GM18517 (cell line): ENCODE data around the gene NCS1.

ENCODE experiments used
- ATAC-seq: cut with Tn5 transposase; IDR thresholded peaks from one replicate; pipeline ENCODE4 v1.9.1; 2021; ENCODE audit warnings: mild to moderate bottlenecking, moderate library complexity; ENCODE audit not compliant: unreplicated experiment

NCS1 gene

DNA sequence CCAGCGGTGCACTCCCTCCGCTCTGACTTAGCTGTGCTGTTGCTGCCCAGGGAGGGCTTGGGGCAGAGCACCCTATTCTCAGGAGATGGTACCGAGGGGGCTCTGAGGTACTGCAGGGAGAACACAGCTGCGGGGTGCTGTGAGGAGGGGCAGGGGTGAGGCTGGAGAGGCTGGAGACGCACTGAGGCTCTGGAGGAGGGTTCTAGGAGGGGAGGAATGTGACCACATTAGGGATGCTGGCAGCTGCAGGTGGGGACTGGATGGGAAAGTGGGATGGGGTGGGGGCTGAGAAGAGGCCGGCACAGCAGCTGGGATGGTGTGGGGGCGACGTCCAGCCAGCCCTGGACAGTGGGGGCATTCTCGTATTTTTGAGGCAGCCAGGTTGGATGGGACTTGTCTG is 20.9 kb downstream of the NCS1 start:
- no peak for ATAC-seq

DNA sequence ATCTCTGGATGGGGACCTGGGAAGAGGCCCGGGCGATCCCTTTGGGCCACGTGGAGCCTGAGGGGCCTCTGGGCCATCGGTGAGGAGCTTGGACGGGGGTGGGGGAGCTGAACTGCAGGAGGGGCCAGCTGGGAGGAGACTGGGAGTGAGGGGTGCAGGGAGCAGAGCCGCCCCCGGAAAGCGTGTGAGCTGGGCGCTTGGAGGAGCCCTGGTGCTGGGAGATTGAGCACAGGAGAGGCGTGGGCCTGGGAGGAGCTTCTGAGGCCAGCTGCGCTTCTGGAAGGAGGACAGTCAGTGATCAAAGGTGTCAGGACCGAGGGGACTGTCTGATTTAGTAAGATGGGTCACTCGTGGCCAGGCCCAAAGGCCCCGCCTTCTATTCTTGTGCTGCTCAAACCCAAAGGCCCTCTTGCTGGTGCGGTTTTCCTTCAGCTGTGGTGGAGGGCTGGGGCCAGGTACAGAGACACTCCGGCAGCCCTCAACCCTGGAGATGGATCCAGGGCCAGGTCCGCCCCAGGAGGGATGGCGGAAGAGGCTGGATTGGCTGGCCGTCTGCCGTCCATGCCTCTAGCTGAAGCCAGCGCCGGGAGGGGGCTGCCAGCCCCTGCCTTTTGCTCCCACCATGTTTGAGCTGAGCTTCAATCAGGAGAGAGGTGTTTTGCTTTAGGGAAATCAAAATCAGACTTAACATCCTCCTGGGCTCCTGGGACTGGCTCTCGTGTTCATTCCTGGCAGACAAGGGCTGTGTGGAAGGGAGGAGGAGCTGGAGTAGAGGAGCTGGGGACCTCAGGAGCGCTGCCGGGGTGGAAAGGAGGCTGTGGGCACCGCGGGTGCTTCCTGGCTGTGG is 21.6 kb downstream of the NCS1 start:
- no peak for ATAC-seq

DNA sequence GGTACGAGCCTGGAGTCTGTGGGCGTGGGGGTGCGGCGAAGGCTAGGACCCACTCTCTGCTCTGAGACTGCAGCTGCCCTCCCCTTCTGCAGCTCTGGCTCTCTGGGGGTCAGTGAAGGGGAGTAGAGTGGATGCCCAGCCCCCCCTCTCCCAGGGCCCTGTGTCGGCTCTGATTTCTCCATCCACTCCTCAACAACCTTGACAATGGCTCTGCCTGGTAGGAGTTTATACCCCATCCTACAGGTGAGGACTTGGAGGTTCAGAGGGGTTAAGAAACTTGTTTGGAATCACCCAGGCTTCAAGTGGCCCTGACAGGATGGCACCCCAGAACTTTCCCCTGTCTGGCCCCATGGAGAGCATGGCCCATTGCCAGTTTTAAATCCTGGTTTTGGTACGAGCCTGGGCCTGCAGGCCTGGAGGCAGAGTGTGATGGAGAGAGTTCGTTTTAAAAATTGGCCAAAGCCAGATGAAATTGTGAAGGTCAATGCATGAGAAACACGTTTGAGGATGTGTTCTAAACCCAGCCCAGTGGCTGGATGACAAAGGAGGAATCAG is 22.3 kb downstream of the NCS1 start:
- no peak for ATAC-seq

DNA sequence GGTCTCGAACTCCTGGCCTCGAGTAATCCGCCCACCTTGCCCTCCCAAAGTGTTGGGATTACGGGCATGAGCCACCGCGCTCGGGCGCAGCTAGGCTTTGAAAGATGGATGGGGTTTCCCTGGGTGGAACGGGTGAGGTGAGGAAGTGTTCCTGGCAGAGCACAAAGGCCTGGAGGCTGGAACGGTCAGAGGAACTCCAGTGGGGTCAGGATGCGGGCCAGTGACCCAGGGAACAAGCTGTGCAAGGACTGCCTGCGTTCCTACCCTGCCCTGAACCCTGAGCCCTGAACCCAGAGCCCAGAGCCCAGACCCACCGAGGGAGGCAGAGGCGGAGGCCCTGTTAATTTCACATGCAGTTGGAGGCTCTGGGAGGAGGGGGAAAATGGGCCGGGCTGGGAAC is 23.4 kb downstream of the NCS1 start:
- ATAC-seq = no peak

DNA sequence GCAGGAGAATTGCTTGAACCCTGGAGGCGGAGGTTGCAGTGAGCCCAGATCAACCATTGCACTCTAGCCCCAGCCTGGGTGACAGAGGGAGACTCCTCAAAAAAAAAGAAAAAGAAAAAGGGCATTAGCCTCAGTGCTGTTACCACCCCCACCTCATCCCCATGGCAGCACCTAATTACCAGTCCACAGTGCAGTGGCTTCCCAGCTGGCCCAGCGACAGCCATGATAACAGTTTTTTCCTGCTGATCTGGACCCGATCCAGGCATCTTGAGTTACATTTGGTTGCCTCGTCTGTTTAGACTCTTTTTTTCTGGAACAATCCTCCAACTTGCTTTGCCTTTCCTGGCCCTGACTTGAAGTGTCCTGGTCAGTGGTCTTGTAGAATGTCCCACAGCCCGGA is 24.4 kb downstream of the NCS1 start:
- no peak for ATAC-seq

DNA sequence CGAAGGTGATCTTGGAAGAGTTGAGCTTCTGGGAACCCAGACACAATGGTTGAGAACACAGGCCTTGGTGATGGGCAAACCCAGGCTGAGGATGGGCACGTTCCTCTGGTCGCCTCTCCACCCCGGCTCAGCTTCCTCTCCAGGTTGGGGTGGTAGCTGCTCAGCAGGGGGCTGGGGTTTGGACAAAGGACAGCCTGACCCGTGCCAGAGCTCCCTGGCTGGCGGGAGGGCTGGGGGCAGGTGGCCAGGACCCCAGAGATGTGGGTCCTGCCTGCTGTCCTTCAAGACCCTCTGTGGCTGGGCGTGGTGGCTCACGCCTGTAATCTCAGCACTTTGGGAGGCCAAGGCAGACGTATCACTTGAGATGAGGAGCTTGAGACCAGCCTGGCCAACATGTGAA is 25.2 kb downstream of the NCS1 start:
- no peak for ATAC-seq

DNA sequence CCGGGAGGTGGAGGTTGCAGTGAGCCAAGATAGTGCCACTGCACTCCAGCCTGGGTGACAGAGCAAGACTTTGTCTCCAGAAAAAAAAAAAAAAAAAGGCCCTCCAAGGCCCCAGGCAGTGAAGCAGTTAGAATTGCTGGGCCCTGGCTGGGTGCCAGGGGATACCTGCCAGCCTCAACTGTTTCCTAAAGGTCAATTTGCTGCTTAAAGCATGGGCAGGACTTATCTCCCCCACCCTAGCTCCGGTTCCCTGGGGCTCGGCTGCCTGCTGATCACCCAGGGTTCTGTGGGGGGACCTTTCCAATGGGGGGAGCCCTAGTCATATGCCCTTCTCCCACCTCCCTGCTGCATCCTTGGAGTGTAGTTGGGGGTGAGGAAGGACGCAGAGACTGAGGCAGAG is 25.7 kb downstream of the NCS1 start:
- ATAC-seq = no peak

DNA sequence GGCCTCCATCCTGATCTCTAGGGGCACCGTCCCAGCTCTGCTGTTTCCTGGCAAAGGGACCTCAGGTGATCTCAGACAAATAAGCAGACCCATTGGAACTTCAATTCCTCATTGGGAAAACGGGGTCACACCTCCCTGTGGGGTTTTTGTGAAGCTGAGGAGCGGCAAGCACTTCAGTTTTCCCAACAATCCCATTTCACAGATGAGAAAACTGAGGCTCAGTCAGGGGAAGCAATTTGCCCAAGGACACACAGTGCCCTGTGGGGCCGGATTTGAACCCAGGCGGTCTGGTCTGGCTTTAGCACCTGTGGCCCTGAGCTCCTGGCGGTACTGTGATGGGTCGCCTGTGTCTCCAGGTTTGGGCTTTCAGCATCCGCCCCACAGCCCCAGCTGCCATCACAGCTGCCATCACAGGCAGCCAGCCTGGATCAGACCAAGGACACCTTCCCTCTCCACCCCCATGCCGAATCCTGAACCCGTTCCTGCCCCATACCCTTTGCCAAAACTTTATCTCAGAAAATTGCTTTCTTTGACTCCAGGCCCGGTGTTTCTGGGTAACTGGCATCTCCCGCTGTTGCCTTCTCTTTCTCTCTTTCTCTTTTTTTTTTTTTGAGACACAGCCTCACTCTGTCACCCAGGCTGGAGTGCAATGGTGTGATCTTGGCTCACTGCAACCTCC is 26.4 kb downstream of the NCS1 start:
- no peak for ATAC-seq

DNA sequence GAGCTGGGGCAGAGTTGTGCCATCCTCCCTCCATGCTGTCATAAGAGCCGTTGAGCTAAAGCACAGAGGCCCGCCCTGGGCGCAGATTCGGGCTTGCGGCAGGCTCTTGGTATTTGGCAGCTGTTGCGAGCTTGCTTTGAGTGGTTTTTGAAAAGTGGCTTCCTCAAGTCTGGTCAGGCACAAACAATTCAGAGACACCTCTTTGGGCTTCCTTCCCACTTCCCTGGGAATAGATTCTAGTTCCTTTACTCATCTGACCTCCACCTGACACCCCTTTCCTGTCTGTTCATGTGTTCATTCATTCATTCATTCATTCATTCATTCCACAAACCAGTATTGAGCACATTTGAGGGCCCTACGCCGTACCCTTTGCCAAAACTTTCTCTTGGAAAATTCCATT is 27.4 kb downstream of the NCS1 start:
- ATAC-seq = no peak

DNA sequence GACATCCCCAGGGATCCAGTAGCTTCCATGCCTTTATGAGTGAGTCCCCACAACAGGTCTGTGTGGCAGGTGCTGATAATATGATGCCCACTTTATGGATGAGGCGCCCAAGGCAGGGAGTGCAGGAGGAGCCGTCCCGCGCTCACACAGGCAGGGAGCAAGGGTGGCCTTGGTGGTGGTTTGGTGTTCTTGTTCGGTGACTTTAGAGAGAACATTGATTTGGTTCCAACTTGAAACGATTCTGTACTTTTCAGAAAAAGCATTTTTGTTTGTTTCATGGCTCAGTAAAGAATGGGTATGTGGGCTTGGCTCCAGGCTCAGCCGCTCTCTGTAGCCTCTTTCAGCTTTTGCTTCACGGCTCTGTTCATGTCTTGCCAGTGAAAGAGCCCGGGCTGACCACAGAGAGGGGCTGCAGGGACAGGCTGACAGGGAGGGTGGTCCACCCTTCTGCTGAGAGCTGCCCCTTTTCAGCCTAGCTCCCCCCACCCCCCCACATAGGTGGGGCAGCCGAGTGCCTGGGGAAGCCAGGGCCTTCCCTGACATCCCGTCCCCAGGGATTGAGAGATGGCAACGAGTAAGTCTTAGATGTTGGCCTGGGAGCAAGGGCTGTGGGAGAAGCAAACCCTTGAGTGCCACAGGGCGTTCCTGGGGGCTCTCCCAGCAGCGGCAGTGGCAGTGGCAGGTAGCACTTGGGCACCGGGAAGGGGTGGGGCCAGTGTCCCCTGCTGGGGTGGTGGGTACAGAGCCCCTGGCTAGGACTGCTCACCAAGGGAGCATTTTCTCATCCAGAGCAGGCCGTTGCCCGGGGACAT is 28.0 kb downstream of the NCS1 start:
- no peak for ATAC-seq

DNA sequence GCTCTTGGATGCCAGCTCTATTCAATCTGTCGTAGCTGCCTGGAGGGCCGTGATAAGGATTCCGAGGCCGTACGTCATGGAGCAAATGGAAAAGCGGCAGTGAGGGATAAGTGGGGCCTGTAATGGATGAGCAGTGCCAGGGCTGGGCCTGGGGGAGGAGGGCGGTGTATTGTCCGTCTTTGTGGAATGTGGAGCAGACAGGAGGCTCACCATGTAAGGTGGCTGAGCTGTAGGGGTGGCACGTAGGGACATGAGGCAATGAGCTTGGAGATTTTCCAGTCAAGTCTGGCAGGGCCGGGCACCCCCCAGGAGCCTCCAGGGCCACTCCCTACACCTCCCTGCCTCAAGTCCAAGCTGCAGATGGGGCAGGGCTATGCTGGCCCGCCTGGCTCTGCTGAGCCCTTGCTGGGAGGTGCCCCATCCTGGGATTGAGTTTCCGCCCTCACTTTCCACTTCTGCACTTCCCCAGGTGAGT is 29.2 kb downstream of the NCS1 start:
- ATAC-seq = no peak

DNA sequence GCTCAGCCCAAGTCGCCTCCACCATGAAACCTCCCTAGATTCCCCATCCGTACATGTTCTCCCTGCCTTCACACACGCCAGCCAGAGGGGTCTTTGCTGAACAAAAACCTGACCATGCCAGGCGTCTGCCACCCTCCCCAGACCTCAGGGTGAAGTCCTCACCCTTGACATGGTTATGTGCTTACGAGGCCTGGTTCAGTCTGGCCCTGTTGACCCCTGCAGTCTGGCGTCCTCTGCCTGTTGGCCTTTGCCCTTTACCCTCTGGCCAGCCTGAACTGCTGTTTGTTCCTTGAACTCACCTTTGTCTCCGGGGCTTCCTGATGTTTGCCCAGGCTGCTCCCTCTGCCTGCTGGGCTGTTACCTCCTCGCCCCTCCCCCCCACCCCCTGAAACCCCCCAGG is 29.8 kb downstream of the NCS1 start:
- no peak for ATAC-seq

DNA sequence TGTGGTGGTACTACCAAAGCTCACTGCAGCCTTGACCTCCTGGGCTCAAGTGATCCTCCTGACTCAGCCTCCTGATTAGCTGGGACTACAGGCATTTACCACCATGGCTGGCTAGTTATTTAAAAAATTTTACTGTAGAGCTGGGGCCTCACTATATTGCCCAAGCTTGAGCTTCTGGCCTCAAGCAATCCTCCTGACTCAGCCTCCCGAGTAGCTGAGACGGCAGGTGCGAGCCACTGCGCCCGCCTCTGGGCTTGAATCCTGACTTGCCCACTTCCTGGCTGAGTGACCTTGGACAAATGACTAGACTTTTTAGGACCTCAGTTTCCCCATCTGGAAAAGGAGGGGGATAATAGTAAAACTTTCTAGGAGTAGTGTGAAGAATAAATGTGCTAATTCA is 32.1 kb downstream of the NCS1 start:
- no peak for ATAC-seq

DNA sequence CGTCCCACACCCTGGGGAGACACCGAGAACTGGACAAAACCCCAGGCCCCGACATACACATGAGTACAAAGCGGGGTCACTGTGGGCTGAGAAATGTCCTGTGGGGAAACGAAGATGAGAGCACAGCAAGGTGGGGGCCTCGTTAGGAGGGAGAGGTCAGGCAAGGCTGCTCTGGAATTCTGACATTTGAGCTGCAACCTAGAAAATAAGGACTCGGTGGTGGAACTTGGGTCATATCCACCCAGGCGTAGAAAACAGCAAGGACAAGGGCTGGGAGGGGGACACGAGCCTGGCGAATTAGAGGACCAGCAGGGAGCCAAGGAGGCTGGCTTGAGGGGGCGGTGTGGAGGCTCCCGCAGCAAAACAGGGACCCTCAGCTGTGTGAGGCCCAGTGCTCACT is 32.8 kb downstream of the NCS1 start:
- no peak for ATAC-seq

DNA sequence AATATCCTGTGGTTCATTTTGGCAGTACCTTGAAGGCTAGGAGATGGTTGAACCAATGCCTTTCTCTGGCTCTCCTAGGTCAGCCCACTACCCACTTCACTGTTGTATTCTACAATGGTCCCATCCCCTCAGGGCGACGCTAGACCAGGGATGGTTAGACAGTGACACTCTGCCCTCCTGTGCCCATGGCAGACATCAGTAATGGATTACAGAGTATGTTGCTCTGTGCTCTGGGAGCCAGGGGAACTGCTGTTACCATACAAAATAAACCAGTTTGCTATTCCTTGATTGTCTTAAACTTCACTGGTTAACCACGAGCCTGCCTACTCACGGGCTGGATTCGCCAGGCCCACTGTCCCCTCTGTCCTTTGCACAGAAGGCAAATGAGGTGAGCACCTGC is 33.7 kb downstream of the NCS1 start:
- ATAC-seq = no peak

DNA sequence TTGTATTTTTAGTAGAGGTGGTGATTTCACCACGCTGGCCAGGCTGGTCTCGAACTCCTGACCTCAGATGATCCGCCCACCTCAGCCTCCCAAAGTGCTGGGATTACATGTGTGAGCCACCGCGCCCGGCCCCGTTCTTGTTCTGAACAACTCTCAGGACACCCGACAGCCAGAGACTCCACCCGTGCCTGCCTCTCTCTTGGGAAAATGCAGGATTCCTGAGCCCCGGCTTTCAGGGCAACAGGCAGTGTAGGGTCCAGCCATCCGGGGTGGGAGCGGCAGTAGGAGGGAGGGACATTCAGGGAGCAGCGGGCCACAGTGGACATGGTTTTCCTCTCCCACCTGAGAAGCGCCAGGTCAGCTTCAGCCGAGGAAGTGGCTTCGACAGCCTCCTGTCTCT is 34.4 kb downstream of the NCS1 start:
- ATAC-seq = no peak

DNA sequence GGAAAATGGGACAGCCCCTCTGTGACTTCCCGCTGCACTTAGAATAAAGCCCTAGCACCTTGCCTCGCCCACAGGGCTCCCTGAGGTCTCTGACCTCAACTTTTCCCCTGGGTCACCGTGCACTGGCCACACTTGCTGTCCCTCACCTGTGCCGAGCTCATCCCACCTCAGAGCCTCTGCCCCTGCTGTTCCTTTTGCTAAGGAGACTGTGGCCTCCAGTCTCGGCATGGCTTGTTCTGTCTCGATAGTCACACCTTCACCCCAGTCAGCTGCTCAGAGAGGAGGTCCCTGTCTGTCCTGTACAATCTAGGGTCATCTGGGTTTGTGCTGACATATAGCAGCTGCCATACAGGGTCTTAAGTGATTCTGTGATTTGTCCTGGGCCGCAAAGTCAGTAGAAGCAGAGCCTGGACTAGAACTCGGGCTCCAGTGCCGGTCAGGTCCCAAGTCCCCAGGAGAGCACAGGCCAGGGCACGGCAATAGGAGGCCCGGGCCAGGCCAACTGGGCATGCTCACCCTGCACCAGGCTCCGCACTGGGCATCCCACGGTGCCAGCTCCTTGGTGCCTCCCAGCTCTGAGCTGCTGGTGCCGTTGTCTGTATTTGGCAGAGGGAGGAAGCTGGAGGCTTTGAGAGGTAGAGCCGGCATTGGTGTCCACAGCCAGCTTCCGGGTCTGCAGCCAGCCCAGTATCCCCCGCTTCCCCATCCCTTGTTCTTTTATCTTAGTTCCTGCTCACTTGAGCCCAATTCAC is 35.2 kb downstream of the NCS1 start:
- ATAC-seq = no peak

DNA sequence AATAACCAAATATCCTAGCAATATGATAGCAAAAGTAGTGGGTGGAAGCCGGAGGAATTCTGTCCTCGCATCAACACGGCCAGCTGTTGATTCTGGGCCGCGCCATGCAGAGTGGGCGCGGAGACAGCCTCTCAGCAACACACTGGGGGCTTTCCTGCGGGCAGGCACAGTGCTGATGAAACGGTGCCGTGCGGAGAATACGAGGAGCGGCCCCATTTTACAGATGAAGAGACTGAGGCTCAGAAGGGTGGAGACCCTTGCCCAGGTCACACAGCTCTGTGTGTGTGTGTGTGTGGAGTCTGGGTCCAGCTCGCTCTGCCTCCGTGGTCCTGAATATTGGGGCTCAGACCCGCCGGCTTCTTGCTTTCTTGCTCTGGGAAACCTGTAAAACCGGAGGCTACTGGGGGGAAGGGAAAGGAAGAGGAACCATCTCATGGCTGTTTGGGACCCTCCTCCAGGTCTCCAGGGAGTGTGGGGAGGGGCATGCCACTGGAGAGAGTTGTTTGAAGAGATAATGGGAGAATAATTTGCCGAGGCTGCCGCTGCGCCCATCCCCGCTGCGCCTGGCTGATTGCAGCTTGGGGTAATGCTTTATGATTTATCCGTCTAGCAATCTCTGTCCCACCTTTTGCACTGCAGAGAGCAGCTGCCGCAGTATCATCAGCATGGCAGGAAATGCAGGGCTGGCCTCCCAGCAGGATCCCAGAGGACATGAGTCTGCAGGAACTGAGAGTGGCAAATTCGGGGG is 36.6 kb downstream of the NCS1 start:
- no peak for ATAC-seq

DNA sequence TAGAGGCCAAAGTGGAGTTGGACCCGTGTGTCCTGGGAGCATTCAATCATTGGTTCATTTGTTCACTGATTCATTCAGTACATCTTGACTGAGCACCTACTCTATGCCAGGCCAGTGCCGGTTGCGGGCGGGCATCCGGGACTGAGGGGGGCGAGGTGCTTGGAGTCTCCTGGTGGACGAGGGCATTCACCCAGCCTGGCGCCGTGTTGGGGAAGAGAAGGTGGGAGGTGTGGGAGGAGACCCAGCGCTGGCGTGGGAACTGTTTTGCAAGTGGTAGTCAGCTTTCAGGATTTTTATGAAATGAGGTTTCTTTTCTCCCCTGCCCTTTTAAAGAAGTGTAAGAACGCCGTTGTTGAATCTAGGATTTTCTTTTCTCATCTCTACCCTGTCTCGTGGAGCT is 37.2 kb downstream of the NCS1 start:
- ATAC-seq = no peak
